Hepatocyte (in vitro differentiated cells): Measurements from ENCODE around the gene PHACTR1. TPM values are rescaled to one million over a fixed set of nuclear protein-coding genes. Genes with fewer than 3 reads are reported as not detected.

ENCODE experiments used
- DNase-seq: peaks from one replicate; pipeline ENCODE4 v3.0.0-alpha.2; 2016; ENCODE audit warnings: low spot score
- H2AFZ ChIP-seq: fragments of 200-600 bp; sonication (generic); 2 replicates; pipeline ENCODE4 v1.6.0; 2016; ENCODE audit warnings: antibody characterized with exemption, mild to moderate bottlenecking
- H3K27ac ChIP-seq: fragments of 200-600 bp; sonication (generic); 2 replicates; pipeline ENCODE4 v1.5.1; 2016; ENCODE audit warnings: mild to moderate bottlenecking
- H3K27me3 ChIP-seq: fragments of 200-600 bp; sonication (generic); 2 replicates; pipeline ENCODE4 v1.6.1; 2016
- H3K36me3 ChIP-seq: fragments of 200-600 bp; sonication (generic); replicated peaks from 2 replicates; pipeline ENCODE4 v1.5.1; 2016; ENCODE audit warnings: low read depth; ENCODE audit not compliant: insufficient read depth
- H3K4me1 ChIP-seq: fragments of 200-600 bp; sonication (generic); 2 replicates; pipeline ENCODE4 v1.5.1; 2016; ENCODE audit warnings: mild to moderate bottlenecking, moderate library complexity; ENCODE audit not compliant: insufficient read depth
- H3K4me2 ChIP-seq: fragments of 200-600 bp; sonication (generic); 2 replicates; pipeline ENCODE4 v1.6.0; 2016
- H3K4me3 ChIP-seq: fragments of 200-600 bp; sonication (generic); 2 replicates; pipeline ENCODE4 v1.5.1; 2016; ENCODE audit warnings: mild to moderate bottlenecking
- H3K79me2 ChIP-seq: fragments of 200-600 bp; sonication (generic); 2 replicates; pipeline ENCODE4 v1.6.0; 2017; ENCODE audit warnings: mild to moderate bottlenecking
- H3K9me2 ChIP-seq: fragments of 200-600 bp; sonication (generic); replicated peaks from 2 replicates; pipeline ENCODE4 v1.6.0; 2017; ENCODE audit warnings: mild to moderate bottlenecking; ENCODE audit not compliant: insufficient read depth
- H3K9me3 ChIP-seq: fragments of 200-600 bp; sonication (generic); 2 replicates; pipeline ENCODE4 v1.5.1; 2016; ENCODE audit warnings: low read depth, mild to moderate bottlenecking
- H4K20me1 ChIP-seq: fragments of 200-600 bp; sonication (generic); 2 replicates; pipeline ENCODE4 v1.6.0; 2016; ENCODE audit warnings: mild to moderate bottlenecking; ENCODE audit not compliant: insufficient read depth, poor library complexity, severe bottlenecking
- EZH2 ChIP-seq: fragments of 200-600 bp; sonication (generic); IDR thresholded peaks from 2 replicates; pipeline ENCODE4 v1.6.1; 2016; ENCODE audit warnings: antibody characterized with exemption, mild to moderate bottlenecking, borderline replicate concordance
- EZH2phosphoT487 ChIP-seq: fragments of 200-600 bp; sonication (generic); IDR thresholded peaks from one replicate; pipeline ENCODE4 v1.6.1; 2018; ENCODE audit warnings: antibody characterized with exemption, mild to moderate bottlenecking, low read depth, moderate library complexity; ENCODE audit not compliant: unreplicated experiment, severe bottlenecking
- WGBS: methylation state at CpG from one replicate; pipeline ENCODE4 v1.1.6; 2016; ENCODE audit warnings: low lambda C conversion rate; ENCODE audit errors: missing lambda C conversion rate; 5-methylcytosine and 5-hydroxymethylcytosine counted together
- polyA plus RNA-seq: library from polyadenylated mRNA; unstranded; fragments of >200 nt; fragmentation: Nextera tagmentation; extraction: Ambion mirVana; gene quantifications from 2 replicates; pipeline ENCODE4 v1.2.1, GENCODE V29; 2016
- total RNA-seq: library from RNA; depleted of rRNA; stranded (reverse); fragments of >200 nt; gene quantifications from 2 replicates; pipeline ENCODE4 v1.2.3, GENCODE V29; 2014
- TF ChIP-seq, protein P1 (sequence below): fragments of 200-600 bp; sonication (generic); IDR thresholded peaks from 2 replicates; pipeline ENCODE4 v1.5.1; 2016; ENCODE audit warnings: antibody characterized with exemption, mild to moderate bottlenecking; ENCODE audit not compliant: poor library complexity

The PHACTR1 gene
- total and polyA plus RNA-seq, 2 experiments from 2014 or later: 3.0 to 4.3 TPM

DNA sequence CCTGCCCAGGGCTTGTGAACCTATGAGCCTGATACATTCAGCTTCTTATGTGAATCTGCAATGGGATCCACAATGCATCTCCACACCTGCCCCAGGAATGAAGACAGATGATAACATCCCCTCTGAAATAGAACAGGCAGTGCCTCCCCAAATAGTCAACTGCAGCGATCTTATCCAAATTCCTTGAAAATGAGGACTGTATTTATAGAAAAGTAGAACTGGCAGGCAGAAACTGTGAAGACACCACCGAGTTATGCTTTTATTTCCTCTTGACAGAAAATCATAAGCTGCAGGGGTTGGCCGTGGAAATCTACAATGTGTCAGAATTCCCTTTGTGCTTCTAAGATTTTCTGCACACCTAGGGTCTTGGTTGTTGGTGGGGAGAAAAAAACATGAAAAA, 341.5 kb downstream of the PHACTR1 start:
- Histone ChIP-seq H3K36me3 (no peaks in the 10 kb centered on the region), H3K27me3 (peaks cover 4% of the 10 kb centered on the region), H3K4me1 (no peaks in the 10 kb centered on the region), H3K9me2 (no peaks in the 10 kb centered on the region), H3K9me3 (no peaks in the 10 kb centered on the region), H4K20me1 (no peaks in the 10 kb centered on the region), H3K79me2 (no peaks in the 10 kb centered on the region), H3K27ac (no peak overlapping the region), H3K4me3 (no peak overlapping the region), H2AFZ (no peak overlapping the region), H3K4me2 (no peak overlapping the region)
- 87% methylated on average over 3 of the region's 3 CpGs for WGBS
- TF ChIP-seq EZH2 (no peak), EZH2phosphoT487 (no peak)
- no peak for DNase-seq

DNA sequence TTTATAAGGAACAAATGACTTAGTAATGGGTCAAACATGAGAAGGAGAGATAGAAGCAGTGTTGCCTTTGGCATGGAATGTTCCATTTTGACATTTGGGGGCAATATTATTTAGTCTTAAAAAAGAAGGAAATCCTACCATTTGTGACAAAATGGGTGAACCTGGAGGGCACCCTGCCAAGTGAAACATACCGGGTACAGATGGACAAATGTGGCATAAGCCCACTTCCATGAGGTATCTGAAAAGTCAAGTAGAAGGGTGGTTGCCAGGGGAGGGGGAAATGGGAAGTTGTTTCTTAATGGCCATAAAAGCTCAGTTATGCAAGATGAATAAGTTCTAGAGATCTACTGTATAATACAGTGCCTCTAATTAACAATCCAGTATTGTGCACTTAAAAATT, 342.5 kb downstream of the PHACTR1 start:
- Histone ChIP-seq H3K79me2 (no peaks in the 10 kb centered on the region), H4K20me1 (no peaks in the 10 kb centered on the region), H3K4me2 (no peak overlapping the region), H3K9me3 (no peaks in the 10 kb centered on the region), H3K9me2 (no peaks in the 10 kb centered on the region), H2AFZ (no peak overlapping the region), H3K27ac (no peak overlapping the region), H3K4me1 (no peaks in the 10 kb centered on the region), H3K4me3 (no peak overlapping the region), H3K27me3 (peaks cover 4% of the 10 kb centered on the region), H3K36me3 (no peaks in the 10 kb centered on the region)
- TF ChIP-seq, protein P1, sequence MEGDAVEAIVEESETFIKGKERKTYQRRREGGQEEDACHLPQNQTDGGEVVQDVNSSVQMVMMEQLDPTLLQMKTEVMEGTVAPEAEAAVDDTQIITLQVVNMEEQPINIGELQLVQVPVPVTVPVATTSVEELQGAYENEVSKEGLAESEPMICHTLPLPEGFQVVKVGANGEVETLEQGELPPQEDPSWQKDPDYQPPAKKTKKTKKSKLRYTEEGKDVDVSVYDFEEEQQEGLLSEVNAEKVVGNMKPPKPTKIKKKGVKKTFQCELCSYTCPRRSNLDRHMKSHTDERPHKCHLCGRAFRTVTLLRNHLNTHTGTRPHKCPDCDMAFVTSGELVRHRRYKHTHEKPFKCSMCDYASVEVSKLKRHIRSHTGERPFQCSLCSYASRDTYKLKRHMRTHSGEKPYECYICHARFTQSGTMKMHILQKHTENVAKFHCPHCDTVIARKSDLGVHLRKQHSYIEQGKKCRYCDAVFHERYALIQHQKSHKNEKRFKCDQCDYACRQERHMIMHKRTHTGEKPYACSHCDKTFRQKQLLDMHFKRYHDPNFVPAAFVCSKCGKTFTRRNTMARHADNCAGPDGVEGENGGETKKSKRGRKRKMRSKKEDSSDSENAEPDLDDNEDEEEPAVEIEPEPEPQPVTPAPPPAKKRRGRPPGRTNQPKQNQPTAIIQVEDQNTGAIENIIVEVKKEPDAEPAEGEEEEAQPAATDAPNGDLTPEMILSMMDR: no peak
- no peak for TF ChIP-seq EZH2
- no peak for TF ChIP-seq EZH2phosphoT487
- WGBS: 88% methylated on average over 1 of the region's 1 CpG
- DNase-seq: no peak

DNA sequence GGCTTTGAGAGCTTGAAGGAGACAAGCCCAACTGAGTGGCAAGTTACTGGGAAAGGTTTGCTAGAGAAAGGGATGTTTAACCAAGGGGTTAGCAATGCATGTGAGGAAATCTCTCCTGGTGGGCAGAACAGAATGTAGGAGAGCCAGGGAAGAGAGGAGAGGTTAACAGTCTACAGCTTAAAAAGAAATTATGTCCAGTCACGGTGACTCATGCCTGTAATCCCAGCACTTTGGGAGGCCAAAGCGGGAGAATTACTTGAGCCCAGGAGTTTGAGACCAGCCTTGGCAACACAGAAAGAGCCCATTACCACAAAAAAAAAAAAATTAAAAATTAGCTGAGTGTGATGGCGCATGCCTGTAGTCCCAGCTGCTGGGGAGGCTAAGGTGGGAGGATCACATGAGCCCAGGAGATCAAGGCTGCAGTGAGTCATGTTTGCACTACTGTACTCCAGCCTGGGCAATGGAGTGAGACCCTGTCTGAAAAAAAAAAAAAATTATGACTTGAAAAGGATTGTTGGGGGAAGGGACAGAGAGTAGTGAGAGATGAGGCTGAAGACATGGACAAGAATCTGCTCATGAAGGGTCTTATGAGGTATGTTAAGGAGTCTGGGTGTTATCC, 346.8 kb downstream of the PHACTR1 start:
- no peaks in the 10 kb centered on the region for H3K9me3 ChIP-seq
- DNase-seq: no peak
- H4K20me1 ChIP-seq: no peaks in the 10 kb centered on the region
- no peak overlapping the region for H2AFZ ChIP-seq
- 83% methylated on average over 3 of the region's 3 CpGs for WGBS
- no peaks in the 10 kb centered on the region for H3K4me1 ChIP-seq
- H3K79me2 ChIP-seq: no peaks in the 10 kb centered on the region
- no peak overlapping the region for H3K27ac ChIP-seq
- H3K9me2 ChIP-seq: no peaks in the 10 kb centered on the region
- H3K36me3 ChIP-seq: no peaks in the 10 kb centered on the region
- no peak overlapping the region for H3K4me2 ChIP-seq
- H3K27me3 ChIP-seq: peaks cover 4% of the 10 kb centered on the region
- H3K4me3 ChIP-seq: no peak overlapping the region
- TF ChIP-seq EZH2phosphoT487: no peak

DNA sequence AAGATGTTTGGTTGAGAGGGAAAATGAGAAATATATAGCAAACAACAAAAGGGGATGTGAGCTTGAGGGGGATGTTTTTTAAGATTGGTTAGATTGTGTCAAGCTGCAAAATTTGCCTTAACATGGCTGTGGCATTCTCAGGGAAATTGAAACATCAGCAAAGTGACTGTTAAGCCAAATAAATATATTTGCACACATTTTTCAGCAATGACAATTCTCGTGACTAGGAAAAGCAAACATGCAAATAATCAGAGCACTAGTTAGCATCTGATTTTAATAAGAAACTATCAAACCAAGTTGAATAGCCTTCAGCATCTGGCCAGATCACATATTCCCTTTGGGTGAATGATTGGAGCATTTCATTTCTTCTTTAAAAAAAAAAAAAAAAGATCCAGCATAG, 349.0 kb downstream of the PHACTR1 start:
- no peaks in the 10 kb centered on the region for H3K36me3 ChIP-seq
- TF ChIP-seq, protein P1: no peak
- TF ChIP-seq EZH2phosphoT487 (no peak), EZH2 (no peak)
- WGBS: 81% methylated on average over 1 of the region's 1 CpG
- no peaks in the 10 kb centered on the region for H3K9me3 ChIP-seq
- H2AFZ ChIP-seq: no peak overlapping the region
- DNase-seq: no peak
- no peaks in the 10 kb centered on the region for H3K9me2 ChIP-seq
- H4K20me1 ChIP-seq: no peaks in the 10 kb centered on the region
- no peaks in the 10 kb centered on the region for H3K79me2 ChIP-seq
- no peaks in the 10 kb centered on the region for H3K4me1 ChIP-seq
- no peak overlapping the region for H3K27ac ChIP-seq
- H3K27me3 ChIP-seq: peaks cover 8% of the 10 kb centered on the region
- H3K4me2 ChIP-seq: no peak overlapping the region
- H3K4me3 ChIP-seq: no peak overlapping the region
